Activated CD8-positive, alpha-beta memory T cell treated with anti-CD3 and anti-CD28 coated beads, Interleukin-2, amount 50 U/mL, for 4 hours (primary cell): ENCODE data around the gene SPIN1.

Experiments
- DNase-seq: peaks from one replicate; pipeline ENCODE4 v3.0.0-alpha.2; 2020

SPIN1 gene

GRCh38 chr9:88437210-88438146 lies 49.2 kb downstream of the SPIN1 start:
- DNase-seq, result no peak

GRCh38 chr9:88438811-88439210 lies 50.6 kb downstream of the SPIN1 start:
- no peak for DNase-seq

DNA sequence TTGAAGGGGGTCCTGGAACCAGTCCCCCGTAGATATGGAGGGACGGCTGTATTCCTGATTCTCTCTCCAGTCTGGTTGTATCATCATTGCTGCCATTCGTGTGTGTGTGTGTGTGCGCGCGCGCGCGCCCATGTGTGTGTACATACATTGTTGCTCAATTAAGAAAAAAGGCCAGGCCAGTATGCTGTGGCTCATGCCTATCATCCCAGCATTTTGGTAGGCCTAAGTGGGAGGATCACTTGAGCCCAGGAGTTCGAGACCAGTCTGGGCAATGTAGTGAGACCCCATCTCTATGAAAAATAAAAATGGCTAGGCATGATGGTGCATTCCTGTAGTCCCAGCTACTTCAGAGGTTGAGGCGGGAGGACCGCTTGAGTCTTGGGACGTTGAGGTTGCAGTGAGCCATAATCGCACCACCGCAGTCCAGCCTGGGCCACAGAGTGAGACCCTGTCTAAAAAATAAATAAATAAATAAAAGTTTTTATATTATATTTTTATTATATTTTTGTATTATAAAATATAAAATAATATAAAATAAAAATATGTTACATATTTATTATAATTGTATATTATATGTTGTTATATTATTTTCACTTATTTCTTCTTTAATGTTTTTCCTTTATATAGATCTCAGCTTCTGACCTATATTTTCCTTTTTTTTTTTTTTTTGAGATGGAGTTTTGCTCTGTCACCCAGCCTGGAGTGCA lies 53.2 kb downstream of the SPIN1 start:
- no peak for DNase-seq

DNA sequence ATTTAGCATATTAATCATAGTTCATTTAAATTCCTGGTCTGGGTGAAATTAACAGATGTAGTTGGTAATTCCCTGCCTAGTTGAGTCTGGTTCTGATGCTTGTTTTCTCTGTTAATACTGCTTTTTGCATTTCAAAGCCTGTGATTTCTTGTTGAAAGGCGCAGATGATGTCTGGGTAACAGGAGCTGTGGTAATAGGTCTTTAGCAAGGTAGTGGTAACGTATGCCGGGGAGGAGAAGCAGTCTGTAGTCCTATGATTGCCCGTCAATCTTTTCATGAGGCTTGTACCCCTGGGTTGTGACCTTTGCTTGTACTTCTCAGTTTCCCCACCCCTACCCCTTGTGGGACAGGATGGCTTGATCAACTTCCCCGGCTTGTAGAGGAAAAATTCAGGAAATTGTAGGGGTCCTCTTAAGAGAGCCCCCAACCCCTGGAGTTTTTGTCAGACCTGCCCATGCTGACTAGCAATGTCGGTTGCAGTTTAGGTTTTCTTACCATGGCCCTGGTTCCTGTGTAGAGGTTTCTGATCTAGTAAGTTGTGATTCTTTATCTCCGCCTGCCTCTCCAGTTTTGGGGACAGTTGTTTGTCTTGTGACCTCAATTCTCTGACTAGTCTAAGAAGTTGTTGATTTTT lies 55.4 kb downstream of the SPIN1 start:
- no peak for DNase-seq

- no peak for DNase-seq
Measured at GRCh38 chr9:88446728-88447127, 58.5 kb downstream of the SPIN1 start.

DNA sequence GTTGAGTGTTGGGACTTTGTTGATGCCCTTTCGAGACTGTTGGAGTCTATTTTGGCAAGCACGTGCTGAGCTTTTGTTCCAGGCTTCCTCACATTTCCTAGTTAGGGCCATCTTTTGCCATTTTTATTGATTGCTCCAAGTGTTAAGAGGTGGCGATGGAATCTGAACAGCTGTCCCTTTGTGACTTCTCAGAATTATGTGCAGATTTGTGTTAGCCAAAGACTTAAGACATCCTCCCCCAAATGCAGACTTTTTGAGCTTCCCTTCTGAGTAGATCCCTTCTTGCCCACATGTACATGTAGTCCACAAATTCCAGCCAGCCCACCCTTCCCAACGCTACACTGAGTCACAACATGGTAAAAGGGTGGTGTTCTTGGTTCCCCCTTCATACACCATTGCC lies 59.2 kb downstream of the SPIN1 start:
- no peak for DNase-seq

DNA sequence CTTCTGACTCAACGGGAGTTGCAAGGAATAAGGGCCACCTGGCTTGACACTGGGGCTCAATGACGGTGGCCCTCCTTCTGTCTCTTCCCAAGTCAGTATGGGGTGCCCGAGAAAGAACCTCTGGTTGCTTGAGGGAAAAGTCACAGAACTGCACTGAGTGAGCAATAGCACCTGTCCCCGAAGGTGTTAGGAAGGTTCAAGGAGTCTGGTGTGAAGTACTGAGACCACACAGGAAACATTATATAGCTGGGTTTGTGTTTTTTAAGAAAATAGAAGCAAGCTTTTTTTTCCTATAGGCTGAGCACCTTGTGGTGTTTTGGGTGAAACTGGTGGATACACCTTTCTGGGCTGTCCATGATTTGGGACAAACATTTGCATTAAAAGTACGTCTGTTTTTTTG lies 62.9 kb downstream of the SPIN1 start:
- DNase-seq, result no peak

GRCh38 chr9:88458716-88459465 lies 70.6 kb downstream of the SPIN1 start:
- no peak for DNase-seq

- no peak for DNase-seq
Measured at GRCh38 chr9:88460587-88461332, 72.5 kb downstream of the SPIN1 start.

DNA sequence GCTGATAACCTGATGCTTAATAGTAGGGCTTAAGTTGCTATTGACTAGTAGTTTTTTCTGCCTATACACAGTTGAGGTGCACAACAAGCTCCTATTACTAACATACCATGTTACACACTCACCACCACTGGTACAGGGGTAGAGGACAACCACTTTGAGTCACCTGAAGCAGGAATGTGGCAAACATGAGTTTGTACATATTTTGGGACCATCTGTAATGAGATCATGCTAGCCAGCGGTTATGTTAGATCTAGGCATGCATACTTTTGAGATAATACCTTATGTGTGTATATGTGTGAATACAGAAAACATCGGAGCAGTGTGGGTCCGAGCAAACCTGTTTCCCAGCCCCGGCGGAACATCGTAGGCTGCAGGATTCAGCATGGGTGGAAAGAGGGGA lies 73.9 kb downstream of the SPIN1 start:
- no peak for DNase-seq

GRCh38 chr9:88464851-88465250 lies 76.6 kb downstream of the SPIN1 start:
- no peak for DNase-seq

DNA sequence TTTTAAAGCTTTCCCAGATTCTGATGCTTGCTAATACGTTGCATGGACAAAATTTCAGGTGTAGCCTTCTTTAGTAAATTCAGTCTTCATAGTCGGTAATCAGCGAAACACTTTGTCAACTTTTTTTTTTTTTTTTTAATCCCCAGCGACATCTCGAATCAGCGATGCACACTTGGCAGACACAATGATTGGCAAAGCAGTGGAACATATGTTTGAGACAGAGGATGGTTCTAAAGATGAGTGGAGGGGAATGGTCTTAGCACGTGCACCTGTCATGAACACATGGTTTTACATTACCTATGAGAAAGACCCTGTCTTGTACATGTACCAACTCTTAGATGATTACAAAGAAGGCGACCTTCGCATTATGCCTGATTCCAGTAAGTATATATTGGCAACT lies 80.0 kb downstream of the SPIN1 start:
- DNase-seq, result no peak

DNA sequence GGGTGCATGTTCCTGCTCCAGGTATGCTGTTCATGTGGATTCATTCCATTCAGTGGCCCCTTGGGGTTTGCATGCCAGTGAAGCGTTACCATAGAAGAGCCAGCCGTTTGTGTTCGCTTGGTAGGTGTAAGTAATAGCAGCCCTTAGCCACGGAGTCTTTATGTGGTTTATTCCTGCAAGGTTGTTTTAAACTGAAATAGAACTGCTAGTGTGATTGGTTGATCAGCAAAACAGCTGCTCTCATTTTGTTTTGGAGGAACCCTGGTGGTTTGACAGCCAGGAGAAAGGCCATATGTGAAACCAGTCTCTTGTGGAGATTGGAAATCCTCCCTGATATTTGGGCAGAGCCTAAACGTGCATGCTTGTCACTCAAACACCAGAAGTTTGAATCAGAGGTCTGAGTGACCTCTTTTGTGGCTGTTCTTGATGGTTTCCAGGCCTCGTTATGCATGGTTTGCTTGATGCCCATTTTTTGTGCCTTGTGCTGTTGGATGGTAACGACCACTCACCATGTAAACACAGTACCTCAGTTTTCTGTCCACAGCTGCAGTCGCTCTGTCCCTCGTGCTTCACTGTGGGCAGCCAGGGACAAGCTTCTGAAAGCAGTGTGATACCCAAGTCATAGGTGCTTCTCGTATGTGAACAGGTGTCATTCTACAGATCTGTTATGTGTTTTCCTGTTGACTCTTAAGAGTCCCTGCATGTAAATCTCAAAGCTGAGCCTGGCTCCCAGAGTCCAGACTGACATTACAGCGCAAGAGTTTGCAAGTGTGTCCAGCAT lies 88.4 kb downstream of the SPIN1 start:
- DNase-seq, result no peak

DNA sequence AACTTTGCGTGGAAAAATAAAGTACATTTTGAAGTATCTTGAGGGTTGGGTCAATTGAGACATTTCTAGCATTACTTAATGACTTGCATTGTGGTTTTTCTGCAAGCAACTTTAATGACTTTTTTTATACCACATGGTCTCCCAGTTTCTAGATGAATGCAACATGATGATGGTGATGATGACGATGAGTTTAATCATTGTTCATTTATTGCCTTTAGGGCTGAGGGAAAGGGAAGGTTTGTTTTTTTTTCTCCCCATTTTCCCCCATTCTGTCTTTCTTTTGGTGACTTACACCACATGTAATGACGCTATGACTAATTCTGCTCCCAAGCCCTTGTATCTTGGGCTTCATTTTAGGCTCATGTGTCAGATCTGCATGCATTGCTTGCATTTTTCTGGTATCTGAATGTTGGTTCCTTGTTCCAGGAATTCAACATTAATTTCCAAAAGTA lies 89.1 kb downstream of the SPIN1 start:
- no peak for DNase-seq

- DNase-seq, result no peak
Measured at GRCh38 chr9:88478246-88478645, 90.0 kb downstream of the SPIN1 start.

GRCh38 chr9:88481933-88482332 lies 93.7 kb downstream of the SPIN1 start:
- DNase-seq, result no peak

DNA sequence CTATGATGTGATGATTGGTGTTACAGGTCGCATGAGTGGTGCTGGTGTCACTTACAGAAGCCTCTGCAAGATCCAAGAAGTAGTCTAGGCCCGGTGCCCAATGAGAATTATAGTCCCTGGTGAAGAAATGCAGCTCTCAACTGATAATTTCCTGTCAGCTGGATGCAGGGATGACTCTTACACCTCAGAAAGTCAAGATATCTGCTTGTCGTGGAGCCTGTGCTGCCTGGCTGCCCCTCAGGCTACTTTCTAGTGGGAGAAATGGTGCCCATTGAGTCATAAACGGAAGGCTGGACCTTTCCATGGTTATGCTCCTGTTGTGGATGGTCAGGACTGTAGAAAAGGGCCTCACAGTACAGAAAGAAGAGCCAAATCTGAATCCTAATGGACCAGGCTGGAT lies 99.9 kb downstream of the SPIN1 start:
- no peak for DNase-seq

- no peak for DNase-seq
Measured at GRCh38 chr9:88494983-88495721, 106.9 kb downstream of the SPIN1 start.

- DNase-seq, result no peak
Measured at GRCh38 chr9:88497224-88497623, 109.0 kb downstream of the SPIN1 start.

DNA sequence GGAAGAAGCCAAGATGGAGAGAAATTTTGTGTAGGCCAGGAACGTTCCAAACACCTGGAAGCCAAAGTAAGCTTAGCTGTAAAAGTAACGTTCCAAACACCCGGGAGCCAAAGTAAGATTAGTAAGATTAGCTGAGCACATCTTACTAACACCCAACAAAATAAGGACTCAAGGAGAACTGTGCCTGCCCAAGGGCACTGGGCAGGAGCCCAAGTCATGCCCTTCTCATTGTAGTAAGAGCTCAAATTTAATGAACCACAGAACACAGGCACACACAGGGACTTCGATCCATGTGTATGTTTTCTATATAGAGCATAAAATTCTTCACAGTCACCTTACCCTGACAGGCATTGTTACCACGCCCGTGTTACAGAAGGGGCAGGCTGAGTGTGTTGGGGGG lies 110.6 kb downstream of the SPIN1 start:
- no peak for DNase-seq

- DNase-seq, result no peak
Measured at GRCh38 chr9:88501086-88501485, 112.8 kb downstream of the SPIN1 start.
